GM21423 (cell line): ENCODE data around the gene RAB40C.

Experiments
- ATAC-seq: cut with Tn5 transposase; IDR thresholded peaks from one replicate; pipeline ENCODE4 v1.9.1; 2021; ENCODE audit warnings: mild to moderate bottlenecking, moderate library complexity; ENCODE audit not compliant: unreplicated experiment

RAB40C gene

DNA sequence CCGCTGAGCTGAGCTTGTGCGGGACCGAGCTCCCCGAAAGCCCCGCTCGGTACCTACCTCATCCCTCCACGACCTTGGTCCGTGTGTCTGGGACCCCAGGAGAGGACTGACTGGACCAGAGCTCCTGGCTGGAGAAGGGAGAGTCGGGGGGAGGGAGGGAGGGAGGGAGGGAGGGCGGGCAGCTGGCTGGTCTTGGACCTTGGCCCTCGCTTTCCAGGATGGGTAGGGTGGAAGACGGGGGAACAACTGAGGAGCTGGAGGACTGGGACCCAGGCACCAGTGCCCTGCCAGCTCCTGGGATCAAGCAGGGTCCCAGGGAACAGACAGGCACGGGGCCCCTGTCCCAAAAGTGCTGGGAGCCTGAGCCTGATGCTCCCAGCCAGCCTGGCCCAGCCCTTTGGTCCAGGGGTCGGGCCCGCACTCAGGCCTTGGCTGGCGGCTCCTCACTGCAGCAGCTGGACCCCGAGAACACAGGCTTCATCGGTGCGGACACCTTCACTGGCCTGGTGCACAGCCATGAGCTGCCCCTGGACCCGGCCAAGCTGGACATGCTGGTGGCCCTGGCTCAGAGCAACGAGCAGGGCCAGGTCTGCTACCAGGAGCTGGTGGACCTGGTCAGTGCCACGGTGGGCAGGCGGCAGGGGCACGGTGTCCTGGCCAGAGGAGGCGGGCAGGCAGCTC, 86.2 kb downstream of the RAB40C start:
- no peak for ATAC-seq

DNA sequence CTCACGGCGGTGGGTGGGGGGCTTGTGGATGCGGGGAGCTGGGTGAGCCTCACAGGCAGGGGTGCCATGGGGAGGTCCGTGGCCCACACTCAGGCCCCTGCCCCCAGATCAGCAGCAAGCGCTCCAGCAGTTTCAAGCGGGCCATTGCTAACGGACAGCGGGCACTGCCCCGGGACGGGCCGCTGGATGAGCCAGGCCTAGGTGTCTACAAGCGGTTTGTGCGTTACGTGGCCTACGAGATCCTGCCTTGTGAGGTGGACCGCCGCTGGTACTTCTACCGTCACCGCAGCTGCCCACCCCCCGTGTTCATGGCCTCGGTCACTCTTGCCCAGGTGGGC, 86.7 kb downstream of the RAB40C start:
- ATAC-seq, result no peak

DNA sequence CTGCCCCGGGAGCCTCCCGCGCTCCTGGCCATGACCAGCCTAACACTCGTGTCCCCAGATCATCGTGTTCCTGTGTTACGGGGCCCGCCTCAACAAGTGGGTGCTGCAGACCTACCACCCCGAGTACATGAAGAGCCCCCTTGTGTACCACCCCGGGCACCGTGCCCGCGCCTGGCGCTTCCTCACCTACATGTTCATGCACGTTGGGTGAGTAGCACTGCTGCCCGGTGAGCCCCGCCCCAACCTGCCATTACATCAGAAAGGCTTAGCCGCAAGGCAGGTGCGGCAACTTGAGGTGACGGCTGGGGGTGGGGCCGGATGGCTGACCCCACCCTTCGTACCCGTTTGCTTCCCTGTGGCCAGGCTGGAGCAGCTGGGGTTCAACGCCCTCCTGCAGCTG, 87.0 kb downstream of the RAB40C start:
- no peak for ATAC-seq

DNA sequence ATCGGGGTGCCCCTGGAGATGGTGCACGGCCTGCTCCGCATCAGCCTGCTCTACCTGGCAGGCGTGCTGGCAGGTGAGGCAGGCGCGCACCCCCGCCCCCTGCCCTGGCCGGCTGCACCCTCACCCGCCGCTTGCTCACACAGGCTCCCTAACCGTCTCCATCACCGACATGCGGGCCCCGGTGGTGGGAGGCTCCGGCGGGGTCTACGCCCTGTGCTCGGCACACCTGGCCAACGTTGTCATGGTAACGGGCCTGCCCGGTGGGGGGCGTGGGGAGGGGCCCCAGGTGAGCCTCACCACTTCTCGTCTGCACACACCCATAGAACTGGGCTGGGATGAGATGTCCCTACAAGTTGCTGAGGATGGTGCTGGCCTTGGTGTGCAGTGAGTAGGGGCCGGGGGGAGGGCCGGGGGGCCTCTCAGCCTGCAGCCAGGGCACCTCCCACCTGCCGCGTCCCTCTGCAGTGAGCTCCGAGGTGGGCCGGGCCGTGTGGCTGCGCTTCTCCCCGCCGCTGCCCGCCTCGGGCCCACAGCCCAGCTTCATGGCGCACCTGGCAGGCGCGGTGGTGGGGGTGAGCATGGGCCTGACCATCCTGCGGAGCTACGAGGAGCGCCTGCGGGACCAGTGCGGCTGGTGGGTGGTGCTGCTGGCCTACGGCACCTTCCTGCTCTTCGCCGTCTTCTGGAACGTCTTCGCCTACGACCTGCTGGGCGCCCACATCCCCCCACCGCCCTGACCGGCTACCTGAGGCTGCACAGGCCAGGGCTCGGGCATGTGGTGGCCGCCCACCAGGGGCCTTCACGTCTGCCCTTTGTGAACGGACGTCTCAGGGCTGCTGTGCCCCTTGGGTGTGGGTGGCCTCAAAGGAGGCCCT, 87.7 kb downstream of the RAB40C start:
- ATAC-seq, result no peak

DNA sequence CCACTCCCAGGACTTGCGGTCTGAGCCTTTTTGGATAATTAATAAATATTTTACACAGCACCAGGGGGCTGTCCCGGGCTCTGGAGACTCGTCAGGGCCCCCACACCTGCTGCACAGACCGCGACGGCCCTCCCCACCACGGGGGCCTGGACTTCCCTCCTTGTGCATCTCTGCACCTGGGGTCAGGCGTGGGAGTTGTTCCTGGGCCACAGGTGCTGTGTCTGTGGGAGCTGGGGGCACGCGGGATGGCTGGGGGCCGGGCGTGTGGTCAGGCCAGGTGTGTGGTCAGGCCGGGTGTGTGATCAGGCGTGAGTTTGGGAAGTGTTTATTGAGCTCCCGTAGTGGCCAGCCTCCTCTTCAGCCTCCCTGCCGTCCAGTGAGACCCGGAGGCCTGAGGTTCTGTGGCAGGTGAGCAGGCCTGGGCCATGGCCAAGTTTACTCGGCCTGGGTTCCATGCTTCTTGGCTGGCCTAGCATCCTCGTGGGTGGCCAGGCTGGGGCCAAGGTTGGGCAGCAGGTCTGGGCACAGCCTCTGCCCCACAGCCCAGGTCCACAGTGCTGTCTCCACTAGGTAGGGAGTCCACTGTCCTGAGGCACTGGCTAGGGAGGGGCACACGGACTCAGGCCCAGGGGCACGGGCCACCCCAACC, 88.5 kb downstream of the RAB40C start:
- ATAC-seq, result no peak
